Activated B cell treated with CpG ODN at 0.5 μM for 24 hours (primary cell): Measurements from ENCODE around the gene PORCN. TPM values are rescaled to one million over a fixed set of nuclear protein-coding genes. Genes with fewer than 3 reads are reported as not detected.
A peak's percentile ranks its signal among the peaks of the same experiment; 100 is the strongest.

ENCODE experiments used
- ATAC-seq: fragments of 200-7000 bp; cut with Tn5 transposase; one replicate; pipeline ENCODE4 v1.10.0; 2021; ENCODE audit warnings: low read depth, mild to moderate bottlenecking, moderate library complexity
- CTCF ChIA-PET: fragments of 350-600 bp; sonication (Branson Sonifier 250); formaldehyde crosslinking; loops from one replicate; lab custom pipeline; 2021; ENCODE audit warnings: antibody characterized with exemption; lab: Charles Lee
- POLR2A ChIA-PET: fragments of 350-600 bp; sonication (Branson Sonifier 250); formaldehyde crosslinking; loops from one replicate; lab custom pipeline; 2021; ENCODE audit warnings: antibody characterized with exemption; lab: Charles Lee
- DNase-seq: peaks from one replicate; pipeline ENCODE4 v3.0.0; 2022
- H3K27ac Mint-ChIP-seq: one replicate; pipeline ENCODE4 v1.8.0; 2020; ENCODE audit warnings: mixed read lengths
- H3K27me3 Mint-ChIP-seq: one replicate; pipeline ENCODE4 v1.8.0; 2021; ENCODE audit warnings: mixed read lengths
- H3K36me3 Mint-ChIP-seq: one replicate; pipeline ENCODE4 v1.8.0; 2021; ENCODE audit warnings: low read depth, mixed read lengths
- H3K4me1 Mint-ChIP-seq: one replicate; pipeline ENCODE4 v1.8.0; 2021; ENCODE audit warnings: mixed read lengths
- H3K4me3 Mint-ChIP-seq: one replicate; pipeline ENCODE4 v1.8.0; 2020; ENCODE audit warnings: mild to moderate bottlenecking, mixed read lengths
- H3K9me3 Mint-ChIP-seq: one replicate; pipeline ENCODE4 v1.8.0; 2020; ENCODE audit warnings: mixed read lengths
- intact Hi-C: fragments of 100-400 bp; cut with micrococcal nuclease; formaldehyde crosslinking; loops from one replicate; pipeline ENCODE4 v1.15.1; 2024
- total RNA-seq: library from RNA; stranded (reverse); gene quantifications from 2 replicates; pipeline ENCODE4 v1.2.3, GENCODE V29; 2022
- TF ChIP-seq, protein P1 (sequence below): fragments of 200-600 bp; IDR thresholded peaks from one replicate; pipeline ENCODE4 v1.8.0; 2022; ENCODE audit warnings: antibody characterized with exemption, mild to moderate bottlenecking

The PORCN gene
- total RNA-seq, 1 donor from 2014 or later = 9.8 TPM

DNA sequence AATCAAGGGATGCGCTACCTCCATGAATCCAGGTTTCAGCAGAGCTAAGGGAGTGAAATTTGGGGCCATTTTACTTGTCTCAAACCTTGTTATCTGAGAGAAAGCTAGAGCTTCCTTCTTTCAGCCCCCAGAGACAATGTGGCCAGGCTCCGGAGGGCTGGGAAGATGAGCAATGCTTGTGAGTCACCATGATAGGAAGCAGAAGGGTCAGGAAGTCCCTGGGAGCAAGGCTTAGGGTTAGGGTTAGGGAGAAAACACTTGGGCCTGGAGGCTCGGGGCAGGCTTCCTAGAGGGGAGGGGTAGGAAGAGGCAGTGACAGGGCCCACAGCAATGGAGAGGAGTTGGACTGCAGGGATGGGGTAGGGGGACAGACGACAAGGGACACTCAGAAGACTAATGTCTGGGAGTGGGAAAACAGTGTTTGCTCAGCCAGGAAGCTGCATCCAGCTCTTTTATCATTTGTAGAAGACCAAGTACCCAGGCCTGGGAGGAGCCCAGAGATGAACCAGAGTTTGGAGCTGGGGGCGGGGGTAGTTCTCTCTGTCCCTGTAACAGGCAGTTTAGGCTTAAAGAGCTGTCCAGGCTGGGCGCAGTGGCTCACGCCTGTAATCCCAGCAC is 16.4 kb upstream of the PORCN start:
- H3K9me3 Mint-ChIP-seq = no peaks in the 10 kb centered on the region
- ChIA-PET POLR2A (no interaction called here), CTCF (no interaction called here)
- H3K4me3 Mint-ChIP-seq = no peak overlapping the region
- intact Hi-C loops = loop anchor here (5.0 kb wide), 1 partner anchor 660 kb away; no protein-coding TSS in a partner anchor
- H3K36me3 Mint-ChIP-seq = peaks cover under 1% of the 10 kb centered on the region
- H3K4me1 Mint-ChIP-seq = no peaks in the 10 kb centered on the region
- ATAC-seq = no peak
- DNase-seq = no peak
- no peaks in the 10 kb centered on the region for H3K27me3 Mint-ChIP-seq
- no peak overlapping the region for H3K27ac Mint-ChIP-seq
- TF ChIP-seq, protein P1, sequence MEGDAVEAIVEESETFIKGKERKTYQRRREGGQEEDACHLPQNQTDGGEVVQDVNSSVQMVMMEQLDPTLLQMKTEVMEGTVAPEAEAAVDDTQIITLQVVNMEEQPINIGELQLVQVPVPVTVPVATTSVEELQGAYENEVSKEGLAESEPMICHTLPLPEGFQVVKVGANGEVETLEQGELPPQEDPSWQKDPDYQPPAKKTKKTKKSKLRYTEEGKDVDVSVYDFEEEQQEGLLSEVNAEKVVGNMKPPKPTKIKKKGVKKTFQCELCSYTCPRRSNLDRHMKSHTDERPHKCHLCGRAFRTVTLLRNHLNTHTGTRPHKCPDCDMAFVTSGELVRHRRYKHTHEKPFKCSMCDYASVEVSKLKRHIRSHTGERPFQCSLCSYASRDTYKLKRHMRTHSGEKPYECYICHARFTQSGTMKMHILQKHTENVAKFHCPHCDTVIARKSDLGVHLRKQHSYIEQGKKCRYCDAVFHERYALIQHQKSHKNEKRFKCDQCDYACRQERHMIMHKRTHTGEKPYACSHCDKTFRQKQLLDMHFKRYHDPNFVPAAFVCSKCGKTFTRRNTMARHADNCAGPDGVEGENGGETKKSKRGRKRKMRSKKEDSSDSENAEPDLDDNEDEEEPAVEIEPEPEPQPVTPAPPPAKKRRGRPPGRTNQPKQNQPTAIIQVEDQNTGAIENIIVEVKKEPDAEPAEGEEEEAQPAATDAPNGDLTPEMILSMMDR = no peak

DNA sequence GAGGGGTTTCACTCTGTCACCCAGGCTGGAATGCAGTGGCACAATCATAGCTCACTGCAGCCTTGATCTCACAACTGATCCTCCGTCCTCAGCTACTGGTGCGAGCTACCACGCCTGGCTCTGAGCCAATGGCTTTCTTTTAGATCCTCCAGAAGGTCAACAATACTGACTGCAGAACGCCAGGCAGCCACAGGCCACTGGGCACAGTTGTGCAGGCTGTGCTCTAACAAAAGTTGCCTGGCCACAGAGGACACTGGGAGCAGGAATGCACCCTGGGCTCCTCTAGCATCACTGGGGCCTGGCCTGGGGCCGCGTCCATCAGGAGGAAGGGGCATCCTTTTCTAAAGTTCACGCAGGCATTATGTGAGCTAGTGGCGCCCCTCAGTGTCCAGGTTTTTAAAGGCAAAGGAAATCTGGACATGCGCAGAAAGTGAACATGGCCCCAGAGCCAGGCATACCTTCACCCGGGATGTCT is 14.9 kb upstream of the PORCN start:
- CTCF ChIA-PET = interaction anchor here (1.1 to 1.5 kb wide), 2 partner anchors 662 to 665 kb away, joined by 5 to 6 read pairs; no protein-coding TSS in a partner anchor
- peaks cover 2% of the 10 kb centered on the region for H3K27me3 Mint-ChIP-seq
- H3K9me3 Mint-ChIP-seq = no peaks in the 10 kb centered on the region
- TF ChIP-seq, protein P1 = no peak
- no peak for DNase-seq
- ATAC-seq = peak; percentile 31
- POLR2A ChIA-PET = interaction anchor here (0.9 kb wide), 1 partner anchor 1304 kb away, joined by 4 read pairs; no protein-coding TSS in a partner anchor
- H3K4me1 Mint-ChIP-seq = no peaks in the 10 kb centered on the region
- no peak overlapping the region for H3K4me3 Mint-ChIP-seq
- H3K27ac Mint-ChIP-seq = no peak overlapping the region
- intact Hi-C loops = loop anchor here (1.0 to 5.0 kb wide), 2 partner anchors 640 to 662 kb away; no protein-coding TSS in a partner anchor
- no peaks in the 10 kb centered on the region for H3K36me3 Mint-ChIP-seq

DNA sequence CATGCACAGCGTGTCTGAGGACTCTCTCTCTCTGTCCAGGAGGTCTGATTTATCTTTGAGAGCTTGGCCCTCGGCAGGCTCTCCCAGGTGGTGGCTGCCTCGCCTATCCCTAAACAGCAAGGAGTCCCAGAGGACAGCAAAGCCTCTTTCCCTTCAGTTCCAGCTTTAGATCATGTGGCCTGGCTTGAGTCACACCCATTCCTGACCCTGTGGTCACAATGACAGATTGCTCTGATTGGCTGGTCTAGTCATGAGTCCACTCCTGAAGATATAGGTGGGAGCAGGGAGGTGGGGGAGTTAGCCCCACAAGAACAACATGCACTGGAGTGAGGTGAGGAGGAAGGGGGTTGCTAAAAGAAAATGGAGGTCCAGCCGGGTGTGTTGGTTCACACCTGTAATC is 12.1 kb upstream of the PORCN start:
- CTCF ChIA-PET = no interaction called here

DNA sequence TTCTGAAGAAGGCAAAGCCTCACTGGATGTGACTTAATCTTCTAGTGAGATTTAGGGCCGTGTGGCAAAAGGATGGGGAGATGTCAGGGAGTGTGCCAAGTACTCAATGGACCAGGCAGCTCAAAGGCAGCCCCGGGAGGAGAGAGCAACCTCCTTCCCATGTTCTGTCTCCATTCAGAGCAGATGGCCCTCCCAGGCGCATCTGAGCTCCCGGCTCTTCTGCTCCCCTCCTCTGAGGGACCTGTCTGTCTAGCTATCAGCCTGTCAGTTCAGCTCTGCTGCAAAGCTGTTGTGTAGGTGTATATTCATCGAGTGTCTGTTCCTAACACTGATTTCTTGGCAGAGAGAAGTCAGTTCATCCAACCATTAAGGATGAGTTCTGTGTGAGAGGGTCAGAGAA is 10.9 kb upstream of the PORCN start:
- no peaks in the 10 kb centered on the region for H3K4me1 Mint-ChIP-seq
- no peak overlapping the region for H3K27ac Mint-ChIP-seq
- no peaks in the 10 kb centered on the region for H3K36me3 Mint-ChIP-seq
- DNase-seq = no peak
- no peak for ATAC-seq
- H3K9me3 Mint-ChIP-seq = no peaks in the 10 kb centered on the region
- TF ChIP-seq, protein P1 = no peak
- CTCF ChIA-PET = interaction anchor here (0.6 kb wide), 1 partner anchor 662 kb away, joined by 3 read pairs; no protein-coding TSS in a partner anchor
- POLR2A ChIA-PET = no interaction called here
- intact Hi-C loops = no loop called here
- H3K27me3 Mint-ChIP-seq = peaks cover 2% of the 10 kb centered on the region
- no peak overlapping the region for H3K4me3 Mint-ChIP-seq

More for the DNA sequence above, 12.1 kb upstream of the PORCN start:
- POLR2A ChIA-PET = interaction anchor here (0.6 kb wide), 1 partner anchor 54 kb away, joined by 3 read pairs; no protein-coding TSS in a partner anchor
- ATAC-seq (no peak), DNase-seq (no peak)
- intact Hi-C loops = no loop called here
- TF ChIP-seq, protein P1 = no peak
- no peaks in the 10 kb centered on the region for H3K36me3 Mint-ChIP-seq
- H3K9me3 Mint-ChIP-seq = no peaks in the 10 kb centered on the region
- no peak overlapping the region for H3K27ac Mint-ChIP-seq
- no peaks in the 10 kb centered on the region for H3K4me1 Mint-ChIP-seq
- peaks cover 2% of the 10 kb centered on the region for H3K27me3 Mint-ChIP-seq
- H3K4me3 Mint-ChIP-seq = no peak overlapping the region

DNA sequence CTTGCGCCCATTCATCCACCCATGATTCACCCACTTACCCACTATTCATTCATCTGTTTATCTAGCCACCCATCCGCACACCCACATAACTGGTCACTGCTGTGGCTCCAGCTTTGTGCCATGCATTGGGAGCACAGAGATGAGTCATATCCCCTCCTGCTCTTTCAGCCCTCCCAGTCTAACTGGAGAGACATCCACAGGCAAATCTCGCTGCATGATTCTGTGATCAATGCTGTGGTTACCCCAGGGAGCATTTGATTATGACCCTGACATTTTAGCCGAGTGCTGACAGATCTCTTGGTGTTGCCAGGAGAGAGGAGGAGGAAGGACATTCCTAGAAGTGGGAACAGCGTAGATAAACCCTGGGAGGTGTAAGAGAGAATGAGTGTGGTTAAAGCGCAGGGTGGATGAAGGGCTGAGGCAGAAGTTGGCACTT is 10.4 kb upstream of the PORCN start:
- ChIA-PET POLR2A (no interaction called here), CTCF (no interaction called here)
- H3K27ac Mint-ChIP-seq = no peak overlapping the region
- intact Hi-C loops = no loop called here
- no peaks in the 10 kb centered on the region for H3K36me3 Mint-ChIP-seq
- no peaks in the 10 kb centered on the region for H3K9me3 Mint-ChIP-seq
- H3K27me3 Mint-ChIP-seq = peaks cover 2% of the 10 kb centered on the region
- H3K4me3 Mint-ChIP-seq = no peak overlapping the region
- no peaks in the 10 kb centered on the region for H3K4me1 Mint-ChIP-seq
- DNase-seq (no peak), ATAC-seq (no peak)
- TF ChIP-seq, protein P1 = no peak
